HepG2 (cell line): ENCODE measurements around the gene NME7. TPM values are rescaled to one million over a fixed set of nuclear protein-coding genes. Genes with fewer than 3 reads are reported as not detected.

ENCODE experiments used
- CHD2 ChIP-seq: IDR thresholded peaks from 2 replicates; pipeline ENCODE4 v1.6.1; 2011; ENCODE audit warnings: low read depth, low read length, improper control_type of control experiment
- EEA1 ChIP-seq: sonication (generic); formaldehyde crosslinking; IDR thresholded peaks from 2 replicates; pipeline ENCODE4 v1.5.1; 2020; ENCODE audit warnings: mild to moderate bottlenecking, missing genetic modification reagents, borderline replicate concordance
- IRX3 ChIP-seq: sonication (generic); formaldehyde crosslinking; IDR thresholded peaks from 2 replicates; pipeline ENCODE4 v1.8.1; 2023; ENCODE audit warnings: mild to moderate bottlenecking, low read depth, missing genetic modification reagents, borderline replicate concordance
- JUNB ChIP-seq: sonication (generic); formaldehyde crosslinking; IDR thresholded peaks from 2 replicates; pipeline ENCODE4 v1.8.0; 2022; ENCODE audit warnings: missing genetic modification reagents, mild to moderate bottlenecking, borderline replicate concordance
- KDM3A ChIP-seq: IDR thresholded peaks from 2 replicates; pipeline ENCODE4 v1.6.1; 2018; ENCODE audit warnings: low read depth, missing compliant biosample characterization
- KMT2A ChIP-seq: sonication (generic); formaldehyde crosslinking; IDR thresholded peaks from 2 replicates; pipeline ENCODE4 v1.4.0; 2020; ENCODE audit warnings: missing genetic modification reagents
- MAZ ChIP-seq, 2 experiments: sonication (generic) in 1 of 2; formaldehyde crosslinking in 1 of 2; IDR thresholded peaks; 2 replicates each; pipeline versions ENCODE4 v1.5.0 to v1.6.1; 2012 to 2020; ENCODE audit warnings: low read depth in 2 of 2, mild to moderate bottlenecking in 2 of 2, borderline replicate concordance in 1 of 2, improper control_type of control experiment in 1 of 2, low read length in 1 of 2, missing genetic modification reagents in 1 of 2, moderate library complexity in 1 of 2
- MBNL3 ChIP-seq: fragments of 250-450 bp; sonication (Bioruptor Pico); conservative IDR thresholded peaks from 2 replicates; pipeline ENCODE4 v1.8.0; 2022; ENCODE audit warnings: mild to moderate bottlenecking, inconsistent platforms
- NFKBIZ ChIP-seq: IDR thresholded peaks from 2 replicates; pipeline ENCODE4 v1.6.1; 2018; ENCODE audit warnings: missing genetic modification reagents, missing compliant biosample characterization
- NR3C1 ChIP-seq: sonication (generic); formaldehyde crosslinking; IDR thresholded peaks from 2 replicates; pipeline ENCODE4 v1.4.0; 2020; ENCODE audit warnings: missing genetic modification reagents
- REPIN1 ChIP-seq: sonication (generic); formaldehyde crosslinking; IDR thresholded peaks from 2 replicates; pipeline ENCODE4 v1.8.0; 2022; ENCODE audit warnings: missing genetic modification reagents, low read depth, mild to moderate bottlenecking, borderline replicate concordance
- ZMYM2 ChIP-seq: sonication (generic); formaldehyde crosslinking; IDR thresholded peaks from 2 replicates; pipeline ENCODE4 v1.8.0; 2022; ENCODE audit warnings: mild to moderate bottlenecking, missing genetic modification reagents
- ZNF17 ChIP-seq: sonication (generic); formaldehyde crosslinking; IDR thresholded peaks from 2 replicates; pipeline ENCODE4 v1.5.0; 2020; ENCODE audit warnings: mild to moderate bottlenecking, missing genetic modification reagents
- ZNF224 ChIP-seq: sonication (generic); formaldehyde crosslinking; IDR thresholded peaks from 2 replicates; pipeline ENCODE4 v1.5.0; 2020; ENCODE audit warnings: mild to moderate bottlenecking, missing genetic modification reagents
- ZNF557 ChIP-seq: sonication (generic); formaldehyde crosslinking; IDR thresholded peaks from 2 replicates; pipeline ENCODE4 v1.4.0; 2020; ENCODE audit warnings: missing genetic modification reagents
- ZNF672 ChIP-seq: sonication (generic); formaldehyde crosslinking; IDR thresholded peaks from 2 replicates; pipeline ENCODE4 v1.8.1; 2022; ENCODE audit warnings: missing genetic modification reagents
- ZNF713 ChIP-seq: sonication (generic); formaldehyde crosslinking; IDR thresholded peaks from 2 replicates; pipeline ENCODE4 v1.4.0; 2020; ENCODE audit warnings: mild to moderate bottlenecking, missing genetic modification reagents
- ZNF749 ChIP-seq: sonication (generic); formaldehyde crosslinking; IDR thresholded peaks from 2 replicates; pipeline ENCODE4 v1.8.0; 2022; ENCODE audit warnings: mild to moderate bottlenecking, missing genetic modification reagents, moderate library complexity, borderline replicate concordance
- ZNF781 ChIP-seq: sonication (generic); formaldehyde crosslinking; IDR thresholded peaks from 2 replicates; pipeline ENCODE4 v1.5.1; 2020; ENCODE audit warnings: borderline replicate concordance, mild to moderate bottlenecking, missing genetic modification reagents; ENCODE audit errors: not compliant biosample characterization
- ZSCAN9 ChIP-seq: IDR thresholded peaks from 2 replicates; pipeline ENCODE4 v1.6.1; 2016; ENCODE audit warnings: borderline replicate concordance
- polyA plus RNA-seq, 8 experiments: library from polyadenylated mRNA; depleted of rRNA in 3 of 8; stranded (reverse) in 7 of 8; unstranded in 1 of 8; fragments of >200 nt; fragmentation: Illumina TruSeq in 4 of 8; extraction: Trizol in 4 of 8; gene quantifications; 2 replicates each; pipeline versions ENCODE4 v1.2.1 to v1.2.3, GENCODE V29; 2011 to 2016; ENCODE audit warnings: low read depth in 4 of 8, missing spikeins in 1 of 8, mixed read lengths in 1 of 8; ENCODE audit not compliant: insufficient read depth in 1 of 8
- total RNA-seq, 5 experiments: library from RNA; depleted of rRNA; stranded (reverse); fragments of >200 nt; fragmentation: Illumina TruSeq; extraction: Trizol; gene quantifications; 2 replicates each; pipeline ENCODE4 v1.2.3, GENCODE V29; 2016; ENCODE audit warnings: low read depth in 1 of 5
- TF ChIP-seq, protein P1 (sequence below): sonication (generic); formaldehyde crosslinking; IDR thresholded peaks from 2 replicates; pipeline ENCODE4 v1.8.1; 2023; ENCODE audit warnings: missing genetic modification reagents, mild to moderate bottlenecking, borderline replicate concordance
- TF ChIP-seq, protein P2 (sequence below), 2 experiments: fragments of 450-650 bp in 1 of 2; sonication (generic) in 1 of 2; formaldehyde crosslinking; IDR thresholded peaks; 2 replicates each; pipeline versions ENCODE4 v1.5.0 to v1.8.0; 2020 to 2022; ENCODE audit warnings: mild to moderate bottlenecking in 1 of 2, missing genetic modification reagents in 1 of 2
- TF ChIP-seq, protein P3 (sequence below): fragments of 450-650 bp; IDR thresholded peaks from 2 replicates; pipeline ENCODE4 v1.6.1; 2017
- TF ChIP-seq, protein P4 (sequence below): sonication (generic); formaldehyde crosslinking; IDR thresholded peaks from 2 replicates; pipeline ENCODE4 v1.4.0; 2020; ENCODE audit warnings: missing genetic modification reagents
- TF ChIP-seq, protein P5 (sequence below): sonication (generic); formaldehyde crosslinking; IDR thresholded peaks from 2 replicates; pipeline ENCODE4 v1.4.0; 2020; ENCODE audit warnings: mild to moderate bottlenecking, missing genetic modification reagents, borderline replicate concordance

The NME7 gene
- total and polyA plus RNA-seq, 2 of the 13 experiments (the other 11 are each of a cell fraction or from before 2014, with no cell fraction given) = 9.4 to 22.5 TPM

DNA sequence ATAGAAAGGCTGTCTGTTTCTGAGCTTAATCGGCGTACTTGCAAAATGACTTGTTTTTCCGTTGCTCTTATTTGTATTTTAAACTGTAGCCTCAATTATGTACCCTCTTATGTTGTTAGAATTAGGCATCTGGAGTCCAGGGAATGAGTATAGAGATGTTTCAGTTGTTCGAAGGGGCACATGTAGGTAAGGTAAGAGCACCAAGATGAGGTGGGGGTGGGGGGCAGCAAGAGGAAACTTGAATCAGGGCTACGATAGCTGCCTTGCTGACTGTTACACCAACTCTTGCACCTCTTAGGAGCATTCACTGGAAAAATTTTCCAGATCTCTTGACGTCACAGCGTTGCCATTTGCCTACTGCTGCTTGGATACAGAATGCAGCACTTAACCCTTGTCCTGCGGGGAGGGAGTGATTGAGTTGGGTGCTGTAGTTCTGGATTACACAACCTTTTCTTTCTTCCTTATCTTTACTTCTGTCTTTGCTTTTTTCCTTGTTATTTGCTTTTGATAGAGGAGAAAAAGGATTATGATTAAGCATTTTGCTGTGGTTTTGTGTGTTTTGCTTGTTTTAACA is 257.9 kb downstream of the NME7 start (continued):
- TF ChIP-seq ZMYM2 (CRISPR knock-in tag) (no peak), ZNF749 (CRISPR knock-in tag) (no peak), ZNF781 (CRISPR knock-in tag) (no peak), ZNF713 (CRISPR knock-in tag) (no peak), NR3C1 (CRISPR knock-in tag) (no peak), ZNF224 (CRISPR knock-in tag) (no peak), IRX3 (CRISPR knock-in tag) (no peak), ZNF672 (CRISPR knock-in tag) (no peak), ZNF17 (CRISPR knock-in tag) (no peak), REPIN1 (CRISPR knock-in tag) (no peak), EEA1 (no peak), JUNB (CRISPR knock-in tag) (no peak), ZNF557 (no peak), MBNL3 (no peak), CHD2 (no peak), NFKBIZ (CRISPR knock-in tag) (peak; percentile 73; the same call in 1 of the 2 replicates), KDM3A (CRISPR knock-in tag) (no peak), MAZ (IDR thresholded peaks at IDR 0.05; ENCODE audit: borderline replicate concordance, low read depth, low read length) (peak; percentile 31; the same call in 1 of the 2 replicates), MAZ (CRISPR knock-in tag; IDR thresholded peaks at IDR 0.05; ENCODE audit: low read depth) (peak; percentile 66; the same call in 1 of the 2 replicates), ZSCAN9 (no peak), KMT2A (CRISPR knock-in tag) (0 out of 2 replicates have a peak, but pooled peaks have one; percentile 32)
- TF ChIP-seq, protein P1, sequence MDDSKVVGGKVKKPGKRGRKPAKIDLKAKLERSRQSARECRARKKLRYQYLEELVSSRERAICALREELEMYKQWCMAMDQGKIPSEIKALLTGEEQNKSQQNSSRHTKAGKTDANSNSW (CRISPR knock-in tag) = no peak
- TF ChIP-seq, protein P2, sequence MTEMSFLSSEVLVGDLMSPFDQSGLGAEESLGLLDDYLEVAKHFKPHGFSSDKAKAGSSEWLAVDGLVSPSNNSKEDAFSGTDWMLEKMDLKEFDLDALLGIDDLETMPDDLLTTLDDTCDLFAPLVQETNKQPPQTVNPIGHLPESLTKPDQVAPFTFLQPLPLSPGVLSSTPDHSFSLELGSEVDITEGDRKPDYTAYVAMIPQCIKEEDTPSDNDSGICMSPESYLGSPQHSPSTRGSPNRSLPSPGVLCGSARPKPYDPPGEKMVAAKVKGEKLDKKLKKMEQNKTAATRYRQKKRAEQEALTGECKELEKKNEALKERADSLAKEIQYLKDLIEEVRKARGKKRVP (CRISPR knock-in tag; IDR thresholded peaks at IDR 0.05) = no peak
- TF ChIP-seq, protein P3, sequence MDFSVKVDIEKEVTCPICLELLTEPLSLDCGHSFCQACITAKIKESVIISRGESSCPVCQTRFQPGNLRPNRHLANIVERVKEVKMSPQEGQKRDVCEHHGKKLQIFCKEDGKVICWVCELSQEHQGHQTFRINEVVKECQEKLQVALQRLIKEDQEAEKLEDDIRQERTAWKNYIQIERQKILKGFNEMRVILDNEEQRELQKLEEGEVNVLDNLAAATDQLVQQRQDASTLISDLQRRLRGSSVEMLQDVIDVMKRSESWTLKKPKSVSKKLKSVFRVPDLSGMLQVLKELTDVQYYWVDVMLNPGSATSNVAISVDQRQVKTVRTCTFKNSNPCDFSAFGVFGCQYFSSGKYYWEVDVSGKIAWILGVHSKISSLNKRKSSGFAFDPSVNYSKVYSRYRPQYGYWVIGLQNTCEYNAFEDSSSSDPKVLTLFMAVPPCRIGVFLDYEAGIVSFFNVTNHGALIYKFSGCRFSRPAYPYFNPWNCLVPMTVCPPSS = no peak
- TF ChIP-seq, protein P4, sequence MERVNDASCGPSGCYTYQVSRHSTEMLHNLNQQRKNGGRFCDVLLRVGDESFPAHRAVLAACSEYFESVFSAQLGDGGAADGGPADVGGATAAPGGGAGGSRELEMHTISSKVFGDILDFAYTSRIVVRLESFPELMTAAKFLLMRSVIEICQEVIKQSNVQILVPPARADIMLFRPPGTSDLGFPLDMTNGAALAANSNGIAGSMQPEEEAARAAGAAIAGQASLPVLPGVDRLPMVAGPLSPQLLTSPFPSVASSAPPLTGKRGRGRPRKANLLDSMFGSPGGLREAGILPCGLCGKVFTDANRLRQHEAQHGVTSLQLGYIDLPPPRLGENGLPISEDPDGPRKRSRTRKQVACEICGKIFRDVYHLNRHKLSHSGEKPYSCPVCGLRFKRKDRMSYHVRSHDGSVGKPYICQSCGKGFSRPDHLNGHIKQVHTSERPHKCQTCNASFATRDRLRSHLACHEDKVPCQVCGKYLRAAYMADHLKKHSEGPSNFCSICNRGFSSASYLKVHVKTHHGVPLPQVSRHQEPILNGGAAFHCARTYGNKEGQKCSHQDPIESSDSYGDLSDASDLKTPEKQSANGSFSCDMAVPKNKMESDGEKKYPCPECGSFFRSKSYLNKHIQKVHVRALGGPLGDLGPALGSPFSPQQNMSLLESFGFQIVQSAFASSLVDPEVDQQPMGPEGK = peak; percentile 53
- TF ChIP-seq, protein P5, sequence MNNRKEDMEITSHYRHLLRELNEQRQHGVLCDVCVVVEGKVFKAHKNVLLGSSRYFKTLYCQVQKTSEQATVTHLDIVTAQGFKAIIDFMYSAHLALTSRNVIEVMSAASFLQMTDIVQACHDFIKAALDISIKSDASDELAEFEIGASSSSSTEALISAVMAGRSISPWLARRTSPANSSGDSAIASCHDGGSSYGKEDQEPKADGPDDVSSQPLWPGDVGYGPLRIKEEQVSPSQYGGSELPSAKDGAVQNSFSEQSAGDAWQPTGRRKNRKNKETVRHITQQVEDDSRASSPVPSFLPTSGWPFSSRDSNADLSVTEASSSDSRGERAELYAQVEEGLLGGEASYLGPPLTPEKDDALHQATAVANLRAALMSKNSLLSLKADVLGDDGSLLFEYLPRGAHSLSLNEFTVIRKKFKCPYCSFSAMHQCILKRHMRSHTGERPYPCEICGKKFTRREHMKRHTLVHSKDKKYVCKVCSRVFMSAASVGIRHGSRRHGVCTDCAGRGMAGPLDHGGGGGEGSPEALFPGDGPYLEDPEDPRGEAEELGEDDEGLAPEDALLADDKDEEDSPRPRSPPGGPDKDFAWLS (CRISPR knock-in tag) = no peak
